IMR-90 (cell line): ENCODE measurements around the gene PAX3.

Source experiments
- BHLHE40 ChIP-seq: fragments of 150-350 bp; IDR thresholded peaks from 2 replicates; pipeline ENCODE4 v1.6.1; 2016; ENCODE audit warnings: mild to moderate bottlenecking, low read depth, low read length
- CEBPB ChIP-seq: IDR thresholded peaks from 2 replicates; pipeline ENCODE4 v1.6.1; 2012; ENCODE audit warnings: low read depth, low read length, improper control_type of control experiment
- MAFK ChIP-seq: IDR thresholded peaks from 2 replicates; pipeline ENCODE4 v1.6.1; 2012; ENCODE audit warnings: low read depth, low read length, improper control_type of control experiment
- MXI1 ChIP-seq: IDR thresholded peaks from 2 replicates; pipeline ENCODE4 v1.6.1; 2012; ENCODE audit warnings: low read depth, mild to moderate bottlenecking, low read length, moderate library complexity, borderline replicate concordance
- NFE2L2 ChIP-seq: fragments of 150-350 bp; IDR thresholded peaks from 2 replicates; pipeline ENCODE4 v1.6.1; 2016; ENCODE audit warnings: low read depth, mild to moderate bottlenecking, low read length
- POLR2A ChIP-seq: IDR thresholded peaks from 2 replicates; pipeline ENCODE4 v1.6.1; 2012; ENCODE audit warnings: mild to moderate bottlenecking, low read depth, low read length
- RAD21 ChIP-seq: IDR thresholded peaks from 2 replicates; pipeline ENCODE4 v1.6.1; 2012; ENCODE audit warnings: low read length, improper control_type of control experiment
- RCOR1 ChIP-seq: IDR thresholded peaks from 2 replicates; pipeline ENCODE4 v1.6.1; 2012; ENCODE audit warnings: mild to moderate bottlenecking, low read length, improper control_type of control experiment; ENCODE audit not compliant: insufficient replicate concordance
- RFX5 ChIP-seq: IDR thresholded peaks from 2 replicates; pipeline ENCODE4 v1.8.0; 2012; ENCODE audit warnings: low read depth, mild to moderate bottlenecking, low read length, moderate library complexity
- SMC3 ChIP-seq: fragments of 150-350 bp; IDR thresholded peaks from 2 replicates; pipeline ENCODE4 v1.6.1; 2016; ENCODE audit warnings: low read depth, mild to moderate bottlenecking, antibody characterized with exemption, low read length, moderate library complexity
- TF ChIP-seq, protein P1 (sequence below): conservative IDR thresholded peaks from 2 replicates; pipeline ENCODE4 v1.5.1; 2012; ENCODE audit warnings: mild to moderate bottlenecking, low read depth, low read length, improper control_type of control experiment
- TF ChIP-seq, protein P2 (sequence below): fragments of 150-350 bp; IDR thresholded peaks from 2 replicates; pipeline ENCODE4 v1.6.1; 2017; ENCODE audit warnings: mild to moderate bottlenecking, antibody characterized with exemption, low read length, low read depth
- TF ChIP-seq, protein P3 (sequence below): fragments of 150-350 bp; IDR thresholded peaks from 2 replicates; pipeline ENCODE4 v1.6.1; 2016; ENCODE audit warnings: low read depth, mild to moderate bottlenecking, low read length, moderate library complexity, borderline replicate concordance

DNA sequence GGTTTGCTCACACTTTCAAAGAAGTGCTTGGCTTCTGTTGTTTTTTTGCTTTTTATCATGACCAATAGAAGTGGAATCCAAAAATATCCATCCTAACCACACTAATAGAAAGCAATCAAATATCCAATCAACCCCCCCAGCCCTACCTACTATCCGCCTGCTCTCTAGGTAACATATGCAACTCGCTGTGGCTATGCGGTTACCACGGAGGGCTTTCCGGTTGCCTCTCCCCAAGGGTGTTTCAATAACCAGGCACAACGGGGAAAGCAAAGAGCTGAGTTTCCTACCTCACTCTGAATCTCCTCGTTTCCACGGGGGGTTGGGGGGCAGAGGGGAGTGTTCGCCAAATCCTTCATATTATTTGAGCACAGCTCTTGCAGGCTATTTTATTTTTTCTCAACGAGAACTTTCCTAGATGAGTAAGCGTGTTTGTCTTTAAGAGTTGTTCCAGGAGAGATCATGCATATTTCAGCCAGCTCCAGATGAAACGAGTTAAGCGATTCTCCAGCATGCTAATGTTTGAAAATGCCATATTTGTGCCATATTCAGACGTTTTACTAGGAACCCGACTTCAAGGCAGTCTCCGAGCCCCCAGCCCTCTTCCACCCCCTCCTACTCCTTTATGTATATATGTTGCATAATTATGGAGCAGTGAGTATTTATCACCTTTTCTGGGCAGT, 30.3 kb downstream of the PAX3 start:
- TF ChIP-seq RAD21, result no peak
- TF ChIP-seq, protein P1, sequence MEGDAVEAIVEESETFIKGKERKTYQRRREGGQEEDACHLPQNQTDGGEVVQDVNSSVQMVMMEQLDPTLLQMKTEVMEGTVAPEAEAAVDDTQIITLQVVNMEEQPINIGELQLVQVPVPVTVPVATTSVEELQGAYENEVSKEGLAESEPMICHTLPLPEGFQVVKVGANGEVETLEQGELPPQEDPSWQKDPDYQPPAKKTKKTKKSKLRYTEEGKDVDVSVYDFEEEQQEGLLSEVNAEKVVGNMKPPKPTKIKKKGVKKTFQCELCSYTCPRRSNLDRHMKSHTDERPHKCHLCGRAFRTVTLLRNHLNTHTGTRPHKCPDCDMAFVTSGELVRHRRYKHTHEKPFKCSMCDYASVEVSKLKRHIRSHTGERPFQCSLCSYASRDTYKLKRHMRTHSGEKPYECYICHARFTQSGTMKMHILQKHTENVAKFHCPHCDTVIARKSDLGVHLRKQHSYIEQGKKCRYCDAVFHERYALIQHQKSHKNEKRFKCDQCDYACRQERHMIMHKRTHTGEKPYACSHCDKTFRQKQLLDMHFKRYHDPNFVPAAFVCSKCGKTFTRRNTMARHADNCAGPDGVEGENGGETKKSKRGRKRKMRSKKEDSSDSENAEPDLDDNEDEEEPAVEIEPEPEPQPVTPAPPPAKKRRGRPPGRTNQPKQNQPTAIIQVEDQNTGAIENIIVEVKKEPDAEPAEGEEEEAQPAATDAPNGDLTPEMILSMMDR, result no peak
- TF ChIP-seq BHLHE40, result no peak
- TF ChIP-seq, protein P2, sequence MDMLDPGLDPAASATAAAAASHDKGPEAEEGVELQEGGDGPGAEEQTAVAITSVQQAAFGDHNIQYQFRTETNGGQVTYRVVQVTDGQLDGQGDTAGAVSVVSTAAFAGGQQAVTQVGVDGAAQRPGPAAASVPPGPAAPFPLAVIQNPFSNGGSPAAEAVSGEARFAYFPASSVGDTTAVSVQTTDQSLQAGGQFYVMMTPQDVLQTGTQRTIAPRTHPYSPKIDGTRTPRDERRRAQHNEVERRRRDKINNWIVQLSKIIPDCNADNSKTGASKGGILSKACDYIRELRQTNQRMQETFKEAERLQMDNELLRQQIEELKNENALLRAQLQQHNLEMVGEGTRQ, result no peak
- no peak for TF ChIP-seq POLR2A
- TF ChIP-seq RCOR1, result no peak
- no peak for TF ChIP-seq MAFK
- TF ChIP-seq MXI1, result no peak
- TF ChIP-seq, protein P3, sequence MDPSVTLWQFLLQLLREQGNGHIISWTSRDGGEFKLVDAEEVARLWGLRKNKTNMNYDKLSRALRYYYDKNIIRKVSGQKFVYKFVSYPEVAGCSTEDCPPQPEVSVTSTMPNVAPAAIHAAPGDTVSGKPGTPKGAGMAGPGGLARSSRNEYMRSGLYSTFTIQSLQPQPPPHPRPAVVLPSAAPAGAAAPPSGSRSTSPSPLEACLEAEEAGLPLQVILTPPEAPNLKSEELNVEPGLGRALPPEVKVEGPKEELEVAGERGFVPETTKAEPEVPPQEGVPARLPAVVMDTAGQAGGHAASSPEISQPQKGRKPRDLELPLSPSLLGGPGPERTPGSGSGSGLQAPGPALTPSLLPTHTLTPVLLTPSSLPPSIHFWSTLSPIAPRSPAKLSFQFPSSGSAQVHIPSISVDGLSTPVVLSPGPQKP, result no peak
- no peak for TF ChIP-seq RFX5
- TF ChIP-seq NFE2L2, result no peak
- no peak for TF ChIP-seq CEBPB
- TF ChIP-seq SMC3, result no peak
